K562 (cell line): ENCODE results near the gene IZUMO3. TPM values are rescaled to one million over a fixed set of nuclear protein-coding genes. Genes with fewer than 3 reads are reported as not detected.

ENCODE experiments used
- ATAC-seq: fragments of 200-7000 bp; cut with Tn5 transposase; 3 replicates; pipeline ENCODE4 v1.9.1; 2020; ENCODE audit warnings: moderate library complexity
- BruUV-seq: library from RNA; stranded (reverse); fragments of 400-500 nt; replicated peaks from 2 replicates; lab custom pipeline; 2021; lab: Mats Ljungman, UMichigan
- CTCF ChIA-PET: fragments of 300-600 bp; formaldehyde crosslinking; extraction: SDS; loops from one replicate; lab custom pipeline; 2021; ENCODE audit warnings: low intra/inter-chr PET ratio; lab: Yijun Ruan, JAX
- POLR2A ChIA-PET: fragments of 300-600, 350-650 bp; sonication (Branson Sonifier 250); formaldehyde crosslinking; extraction: SDS; loops from one replicate; lab custom pipeline; 2021; ENCODE audit warnings: antibody characterized with exemption, inconsistent platforms; lab: Yijun Ruan, JAX
- DNase-seq, 4 experiments: peaks; one replicate each; pipeline versions ENCODE4 v3.0.0 to v3.0.0-alpha.2; 2011 to 2018; ENCODE audit warnings: low spot score in 3 of 4, mixed read lengths in 3 of 4; ENCODE audit errors: extremely low read depth in 1 of 4
- FAIRE-seq: peaks from 2 replicates; lab custom pipeline; 2011; peaks lifted over from hg19 to GRCh38; lab: Jason Lieb, UNC
- H2AFZ ChIP-seq: 2 replicates; pipeline ENCODE4 v1.6.0; 2011; ENCODE audit warnings: low read depth, low read length, control low read depth, inconsistent platforms
- H3K27ac ChIP-seq: fragments of 200-600 bp; 3 replicates; pipeline ENCODE4 v1.8.0; 2011; ENCODE audit warnings: low read depth, mild to moderate bottlenecking, control low read depth, inconsistent platforms, low read length, moderate library complexity, mixed read lengths; ENCODE audit errors: extremely low read depth
- H3K27me3 ChIP-seq, 2 experiments: fragments of 300-600 bp in 1 of 2; 2 replicates in 1 of 2; 3 replicates in 1 of 2; pipeline versions ENCODE4 v1.6.0 to v1.8.0; 2011; ENCODE audit warnings: inconsistent platforms in 2 of 2, low read length in 2 of 2, mild to moderate bottlenecking in 1 of 2, mixed read lengths in 1 of 2, moderate library complexity in 1 of 2; ENCODE audit not compliant: control insufficient read depth in 2 of 2, insufficient read depth in 2 of 2
- H3K36me3 ChIP-seq: fragments of 300-600 bp; 3 replicates; pipeline ENCODE4 v1.8.0; 2011; ENCODE audit warnings: mild to moderate bottlenecking, low read length, inconsistent platforms; ENCODE audit not compliant: control insufficient read depth, insufficient read depth
- H3K4me1 ChIP-seq, 2 experiments: fragments of 200-600 bp in 1 of 2; replicated peaks in 1 of 2; 2 replicates in 1 of 2; 3 replicates in 1 of 2; pipeline versions ENCODE4 v1.5.1 to v1.8.0; 2011; ENCODE audit warnings: inconsistent platforms in 2 of 2, low read length in 2 of 2, mild to moderate bottlenecking in 1 of 2, mixed read lengths in 1 of 2, moderate library complexity in 1 of 2; ENCODE audit not compliant: control insufficient read depth in 2 of 2, insufficient read depth in 2 of 2
- H3K4me2 ChIP-seq: 2 replicates; pipeline ENCODE4 v1.6.1; 2011; ENCODE audit warnings: low read length, control low read depth, inconsistent platforms, mixed read lengths; ENCODE audit not compliant: insufficient read depth
- H3K4me3 ChIP-seq: fragments of 200-600 bp; sonication (generic), shearing (Covaris generic); 2 replicates; pipeline ENCODE4 v1.5.1; 2016; ENCODE audit warnings: control low read depth, inconsistent platforms
- H3K79me2 ChIP-seq: fragments of 200-600 bp; 3 replicates; pipeline ENCODE4 v1.8.0; 2011; ENCODE audit warnings: low read length, inconsistent platforms; ENCODE audit not compliant: control insufficient read depth, insufficient read depth
- H3K9ac ChIP-seq, 2 experiments: 2 replicates each; pipeline versions ENCODE4 v1.6.0 to v1.6.1; 2011; ENCODE audit warnings: low read depth in 2 of 2, low read length in 2 of 2, control low read depth in 1 of 2, inconsistent platforms in 1 of 2, mild to moderate bottlenecking in 1 of 2, mixed read lengths in 1 of 2; ENCODE audit not compliant: insufficient read depth in 1 of 2
- H3K9me1 ChIP-seq: one replicate; pipeline ENCODE4 v1.6.0; 2011; ENCODE audit warnings: inconsistent platforms, mild to moderate bottlenecking, low read length, moderate library complexity; ENCODE audit not compliant: control insufficient read depth, insufficient read depth
- H3K9me3 ChIP-seq: replicated peaks from 2 replicates; pipeline ENCODE4 v1.5.1; 2011; ENCODE audit warnings: low read depth, low read length, inconsistent platforms; ENCODE audit not compliant: control insufficient read depth, insufficient read depth
- H4K20me1 ChIP-seq: replicated peaks from 2 replicates; pipeline ENCODE4 v1.6.1; 2011; ENCODE audit warnings: low read length, inconsistent platforms, mixed read lengths; ENCODE audit not compliant: control insufficient read depth, insufficient read depth
- CBX2 ChIP-seq: fragments of 200-600 bp; sonication (generic); IDR thresholded peaks from one replicate; pipeline ENCODE4 v1.6.1; 2012; ENCODE audit warnings: mild to moderate bottlenecking, low read length, inconsistent platforms; ENCODE audit not compliant: insufficient read depth, poor library complexity, severe bottlenecking
- CCNT2 ChIP-seq: IDR thresholded peaks from 2 replicates; pipeline ENCODE4 v1.6.1; 2011; ENCODE audit warnings: borderline replicate concordance, low read depth, mild to moderate bottlenecking, moderate library complexity, mixed read lengths, low read length; ENCODE audit not compliant: insufficient read length; ENCODE audit errors: extremely low read depth
- CREBBP ChIP-seq: IDR thresholded peaks from one replicate; pipeline ENCODE4 v1.6.1; 2012; ENCODE audit warnings: low read depth, mild to moderate bottlenecking, control low read depth, inconsistent platforms, low read length
- DEAF1 ChIP-seq: fragments of 450-650 bp; formaldehyde crosslinking; IDR thresholded peaks from 2 replicates; pipeline ENCODE4 v1.4.0; 2020; ENCODE audit warnings: mild to moderate bottlenecking, moderate library complexity
- EP400 ChIP-seq: fragments of 450-650 bp; IDR thresholded peaks from 2 replicates; pipeline ENCODE4 v1.6.1; 2017; ENCODE audit warnings: antibody characterized with exemption, mild to moderate bottlenecking, moderate library complexity
- HLTF ChIP-seq: fragments of 450-650 bp; IDR thresholded peaks from 2 replicates; pipeline ENCODE4 v1.6.1; 2016
- POLR2A ChIP-seq: fragments of 450-650 bp; conservative IDR thresholded peaks from 2 replicates; pipeline ENCODE4 v1.6.1; 2016
- POLR3A ChIP-seq: IDR thresholded peaks from 2 replicates; pipeline ENCODE4 v1.6.1; 2011; ENCODE audit warnings: borderline replicate concordance, mild to moderate bottlenecking, moderate library complexity; ENCODE audit not compliant: insufficient read length, insufficient read depth; ENCODE audit errors: extremely low read depth
- YY1 ChIP-seq, 3 experiments: IDR thresholded peaks; 2 replicates each; pipeline ENCODE4 v1.6.1; 2011; ENCODE audit warnings: low read length in 2 of 3, mild to moderate bottlenecking in 2 of 3, moderate library complexity in 2 of 3, borderline replicate concordance in 1 of 3, control low read depth in 1 of 3, low read depth in 1 of 3; ENCODE audit not compliant: insufficient read depth in 3 of 3, insufficient replicate concordance in 2 of 3, control insufficient read depth in 1 of 3, insufficient read length in 1 of 3; ENCODE audit errors: extremely low read depth in 1 of 3
- ZNF311 ChIP-seq: fragments of 250-450 bp; sonication (Bioruptor Pico); IDR thresholded peaks from 2 replicates; pipeline ENCODE4 v1.4.0; 2020; ENCODE audit warnings: mild to moderate bottlenecking, moderate library complexity
- ZNF324 ChIP-seq: fragments of 250-450 bp; sonication (Bioruptor Pico); IDR thresholded peaks from 2 replicates; pipeline ENCODE4 v1.4.0; 2020; ENCODE audit warnings: mild to moderate bottlenecking
- ZNF551 ChIP-seq: fragments of 250-450 bp; sonication (Bioruptor Pico); IDR thresholded peaks from 2 replicates; pipeline ENCODE4 v1.5.0; 2021; ENCODE audit warnings: mild to moderate bottlenecking, moderate library complexity
- ZNF655 ChIP-seq: fragments of 250-450 bp; sonication (Bioruptor Pico); IDR thresholded peaks from 2 replicates; pipeline ENCODE4 v1.5.0; 2021
- WGBS: fragments of 100-300 bp; shearing (Covaris generic); methylation state at CpG from one replicate; pipeline ENCODE4 v1.1.6; 2016; ENCODE audit warnings: low coverage, mixed read lengths; ENCODE audit not compliant: insufficient coverage; ENCODE audit errors: missing lambda C conversion rate; 5-methylcytosine and 5-hydroxymethylcytosine counted together
- in situ Hi-C: fragments of 300-500 bp; cut with MboI; formaldehyde crosslinking; loops from 4 replicates; pipeline ENCODE4 v1.15.0; 2018; ENCODE audit warnings: inconsistent platforms, mixed read lengths
- intact Hi-C: fragments of 100-400 bp; cut with micrococcal nuclease; formaldehyde crosslinking; loops from 2 replicates; pipeline ENCODE4 v1.14.2; 2022
- polyA plus RNA-seq, 8 experiments: library from polyadenylated mRNA; depleted of rRNA in 4 of 8; stranded (reverse) in 5 of 8; unstranded in 3 of 8; fragments of >200 nt; fragmentation: Nextera tagmentation in 2 of 8; fragmentation: Illumina TruSeq in 1 of 8; extraction: Ambion mirVana in 2 of 8; extraction: Trizol in 1 of 8; gene quantifications; 2 replicates each; pipeline versions ENCODE4 v1.2.1 to v1.2.3, GENCODE V29; 2011 to 2014; ENCODE audit warnings: inconsistent platforms in 1 of 8, missing spikeins in 1 of 8
- total RNA-seq, 7 experiments: library from RNA; depleted of rRNA in 6 of 7; stranded (reverse); fragments of >200 nt in 6 of 7; fragmentation: Illumina TruSeq in 2 of 7; extraction: Trizol in 2 of 7; gene quantifications; 2 replicates each; pipeline versions ENCODE4 v1.2.1 to v1.2.3, GENCODE V29; 2011 to 2021; ENCODE audit warnings: low replicate concordance in 1 of 7

IZUMO3 gene
- total and polyA plus RNA-seq, 9 of the 15 experiments (the other 6 are each of a cell fraction or from before 2014, with no cell fraction given), result not detected

- TF ChIP-seq CCNT2 (no peak), ZNF311 (no peak), YY1 (IDR thresholded peaks at IDR 0.05; ENCODE audit: borderline replicate concordance in 1 of 3, control insufficient read depth in 1 of 3, extremely low read depth in 1 of 3, insufficient read depth in 3 of 3, insufficient read length in 1 of 3, insufficient replicate concordance in 2 of 3, low read depth in 1 of 3, low read length in 2 of 3) (no peak), ZNF324 (CRISPR knock-in tag) (no peak), HLTF (no peak), POLR3A (no peak)
- TF ChIP-seq, all 486 proteins: peak for 0
These were observed 29.2 kb downstream of the IZUMO3 start (continued) for GRCh38 chr9:24516463-24516862.

- Histone ChIP-seq H3K9ac (no peak overlapping the region), H3K27ac (no peak overlapping the region), H3K36me3 (no peaks in the 10 kb centered on the region), H4K20me1 (no peaks in the 10 kb centered on the region), H2AFZ (no peak overlapping the region), H3K27me3 (no peaks in the 10 kb centered on the region), H3K4me1 (no peaks in the 10 kb centered on the region), H3K4me3 (no peak overlapping the region), H3K9me3 (no peaks in the 10 kb centered on the region), H3K9me1 (no peaks in the 10 kb centered on the region), H3K4me2 (no peak overlapping the region), H3K79me2 (no peaks in the 10 kb centered on the region)
- no TSS peak for BruUV-seq
- TF ChIP-seq POLR2A (no peak), ZNF551 (CRISPR knock-in tag) (no peak), CREBBP (no peak), DEAF1 (CRISPR knock-in tag) (no peak), ZNF655 (CRISPR knock-in tag) (no peak), CBX2 (no peak), EP400 (no peak)
- intact Hi-C loops, result no loop called here
- no peak for DNase-seq
- no peak for FAIRE-seq
- CTCF ChIA-PET, result no interaction called here
- in situ Hi-C loops, result no loop called here
- POLR2A ChIA-PET, result no interaction called here
- ATAC-seq, result no peak
- no CpG with 5 or more reads among the region's 3 CpGs for whole genome bisulfite sequencing
These were observed 35.8 kb downstream of the IZUMO3 start for GRCh38 chr9:24509850-24510249.
